Immature natural killer cell (primary cell): ENCODE data around the gene PLA2R1. TPM values are rescaled to one million over a fixed set of nuclear protein-coding genes. Genes with fewer than 3 reads are reported as not detected.

ENCODE experiments used
- DNase-seq, 3 donors: peaks; one replicate each; pipeline ENCODE4 v3.0.0; 2022; ENCODE audit warnings: mixed read lengths in 1 of 3
- H3K27ac Mint-ChIP-seq, 6 donors: one replicate each; pipeline ENCODE4 v1.8.0; 2020; ENCODE audit warnings: mixed read lengths in 6 of 6, mild to moderate bottlenecking in 5 of 6, inconsistent platforms in 4 of 6, moderate library complexity in 3 of 6
- H3K27me3 Mint-ChIP-seq, 3 donors: one replicate each; pipeline ENCODE4 v1.8.0; 2020 to 2021; ENCODE audit warnings: low read depth in 3 of 3, mild to moderate bottlenecking in 3 of 3, mixed read lengths in 3 of 3, moderate library complexity in 3 of 3, inconsistent platforms in 1 of 3
- H3K36me3 Mint-ChIP-seq, 3 donors: one replicate each; pipeline ENCODE4 v1.8.0; 2020; ENCODE audit warnings: mixed read lengths in 3 of 3, inconsistent platforms in 2 of 3, mild to moderate bottlenecking in 2 of 3
- H3K4me1 Mint-ChIP-seq, 2 donors: one replicate each; pipeline ENCODE4 v1.8.0; 2020; ENCODE audit warnings: inconsistent platforms in 2 of 2, mild to moderate bottlenecking in 2 of 2, mixed read lengths in 2 of 2, moderate library complexity in 1 of 2
- H3K4me3 Mint-ChIP-seq, 5 donors: one replicate each; pipeline ENCODE4 v1.8.0; 2020; ENCODE audit warnings: mild to moderate bottlenecking in 5 of 5, mixed read lengths in 5 of 5, inconsistent platforms in 3 of 5, moderate library complexity in 3 of 5
- H3K9me3 Mint-ChIP-seq, 6 donors: one replicate each; pipeline ENCODE4 v1.8.0; 2020; ENCODE audit warnings: mild to moderate bottlenecking in 6 of 6, mixed read lengths in 6 of 6, inconsistent platforms in 4 of 6, moderate library complexity in 3 of 6
- polyA plus RNA-seq, 3 donors: library from polyadenylated mRNA; unstranded; fragments of 300-500 nt; fragmentation: Illumina TruSeq; gene quantifications; one replicate each; pipeline ENCODE4 v1.2.3, GENCODE V29; 2021

Gene PLA2R1
- polyA plus RNA-seq, 3 donors from 2014 or later: not detected

- no peak overlapping the region for H3K27ac Mint-ChIP-seq
Measured at GRCh38 chr2:160077912-160078810, 15.7 kb upstream of the PLA2R1 start.

GRCh38 chr2:160076914-160077313 lies 14.5 kb upstream of the PLA2R1 start:
- Mint-ChIP-seq H3K4me1 (no peaks in the 10 kb centered on the region), H3K27me3 (peaks cover 0 to 7% (median 2%) of the 10 kb centered on the region in 3 donors), H3K4me3 (no peak overlapping the region), H3K36me3 (no peaks in the 10 kb centered on the region), H3K27ac (no peak overlapping the region), H3K9me3 (peaks cover 0 to 4% (median under 1%) of the 10 kb centered on the region in 6 donors)
- DNase-seq: no peak

More at GRCh38 chr2:160077912-160078810, 15.7 kb upstream of the PLA2R1 start:
- peaks cover 0 to 7% (median 2%) of the 10 kb centered on the region in 3 donors for H3K27me3 Mint-ChIP-seq
- H3K4me3 Mint-ChIP-seq: no peak overlapping the region
- H3K9me3 Mint-ChIP-seq: peaks cover 0 to 11% (median 1%) of the 10 kb centered on the region in 6 donors
- no peaks in the 10 kb centered on the region for H3K4me1 Mint-ChIP-seq
- no peaks in the 10 kb centered on the region for H3K36me3 Mint-ChIP-seq
- no peak for DNase-seq

DNA sequence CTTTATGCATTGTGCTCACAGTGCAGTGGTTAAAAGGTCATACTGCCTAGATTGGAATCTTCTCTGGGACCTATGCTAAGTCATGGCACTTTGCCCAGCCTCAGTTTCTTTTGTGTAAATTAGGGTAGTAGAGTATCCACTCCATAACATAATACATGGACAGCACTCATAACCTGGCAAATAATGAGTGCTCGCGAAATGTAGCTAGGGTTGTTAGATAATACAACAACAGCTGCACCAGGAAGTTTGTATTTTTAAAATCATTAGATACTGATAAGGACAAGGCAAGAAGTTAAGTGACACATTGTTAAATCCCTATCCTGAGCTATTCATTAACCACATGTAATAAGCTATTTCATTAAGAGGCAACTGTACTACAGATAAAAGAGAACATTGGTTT lies 13.8 kb upstream of the PLA2R1 start:
- H3K9me3 Mint-ChIP-seq: peaks cover 0 to 4% (median 0%) of the 10 kb centered on the region in 6 donors
- no peaks in the 10 kb centered on the region for H3K36me3 Mint-ChIP-seq
- H3K4me3 Mint-ChIP-seq: no peak overlapping the region
- H3K4me1 Mint-ChIP-seq: no peaks in the 10 kb centered on the region
- H3K27ac Mint-ChIP-seq: no peak overlapping the region
- H3K27me3 Mint-ChIP-seq: peaks cover 0 to 7% (median 2%) of the 10 kb centered on the region in 3 donors
- DNase-seq: no peak

DNA sequence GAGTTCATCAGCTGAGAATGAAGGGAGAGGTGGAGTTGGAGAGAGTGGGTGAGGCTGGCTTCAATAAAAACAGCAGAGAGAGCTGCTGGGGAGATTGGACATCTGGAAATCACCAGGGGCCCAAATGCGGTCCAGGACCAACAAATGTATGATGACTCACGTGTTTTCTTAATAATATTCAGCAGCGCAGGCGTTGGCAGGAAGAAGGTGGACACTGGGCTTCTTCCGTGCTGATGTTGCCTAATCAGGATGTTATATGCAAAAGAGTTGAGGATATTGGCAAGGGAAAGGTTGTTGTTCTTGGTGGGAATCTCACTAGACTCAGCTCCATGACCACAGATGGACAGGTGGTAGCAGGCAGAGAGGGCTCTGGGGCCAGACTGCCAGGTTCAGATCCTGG lies 12.8 kb upstream of the PLA2R1 start:
- Mint-ChIP-seq H3K36me3 (no peaks in the 10 kb centered on the region), H3K9me3 (no peaks in the 10 kb centered on the region), H3K27ac (no peak overlapping the region), H3K27me3 (peaks cover 0 to 9% (median 0%) of the 10 kb centered on the region in 3 donors), H3K4me3 (no peak overlapping the region), H3K4me1 (no peaks in the 10 kb centered on the region)
- no peak for DNase-seq

DNA sequence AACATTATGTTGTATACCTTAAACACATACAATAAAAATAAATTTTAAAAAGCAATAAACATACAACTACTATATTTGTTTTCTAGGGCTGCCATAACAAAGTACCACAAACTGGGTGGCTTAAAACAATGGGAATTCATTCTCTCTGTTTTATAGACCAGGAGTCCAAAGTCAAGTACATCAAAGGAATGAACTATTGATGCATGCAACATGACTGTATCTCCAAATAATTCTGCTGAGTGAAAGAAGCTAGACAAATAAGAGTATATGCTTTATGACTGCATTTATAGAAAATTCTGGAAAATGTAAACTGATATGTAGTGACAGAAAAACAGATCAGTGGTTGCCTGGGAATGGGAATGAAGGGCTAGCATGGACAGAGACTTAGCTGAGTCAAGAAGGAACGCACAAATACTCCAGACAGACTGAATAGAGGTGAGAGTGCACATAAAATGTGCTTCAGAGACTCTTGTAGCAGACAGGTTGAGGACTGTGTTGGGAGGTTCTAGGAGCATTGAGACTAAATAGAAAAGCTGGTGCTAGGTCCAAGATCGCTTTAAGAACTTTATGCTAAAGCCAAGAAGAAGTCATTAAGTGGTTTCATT lies 11.0 kb upstream of the PLA2R1 start:
- no peak overlapping the region for H3K27ac Mint-ChIP-seq

GRCh38 chr2:160068906-160069305 lies 6.5 kb upstream of the PLA2R1 start:
- H3K4me1 Mint-ChIP-seq: no peaks in the 10 kb centered on the region
- no peak overlapping the region for H3K27ac Mint-ChIP-seq
- peaks cover 1 to 10% (median 1%) of the 10 kb centered on the region in 3 donors for H3K27me3 Mint-ChIP-seq
- H3K9me3 Mint-ChIP-seq: no peaks in the 10 kb centered on the region
- no peak for DNase-seq
- H3K36me3 Mint-ChIP-seq: no peaks in the 10 kb centered on the region
- H3K4me3 Mint-ChIP-seq: no peak overlapping the region

More for the DNA sequence above, 11.0 kb upstream of the PLA2R1 start:
- H3K4me3 Mint-ChIP-seq: no peak overlapping the region
- H3K4me1 Mint-ChIP-seq: no peaks in the 10 kb centered on the region
- H3K36me3 Mint-ChIP-seq: no peaks in the 10 kb centered on the region
- no peak for DNase-seq
- H3K27me3 Mint-ChIP-seq: peaks cover 0 to 2% (median 0%) of the 10 kb centered on the region in 3 donors
- no peaks in the 10 kb centered on the region for H3K9me3 Mint-ChIP-seq

- no peak for DNase-seq
- peaks cover 0 to 2% of the 10 kb centered on the region in 2 donors for H3K4me1 Mint-ChIP-seq
- no peaks in the 10 kb centered on the region for H3K36me3 Mint-ChIP-seq
- no peak overlapping the region for H3K4me3 Mint-ChIP-seq
- H3K27me3 Mint-ChIP-seq: peaks cover 7 to 22% (median 15%) of the 10 kb centered on the region in 3 donors
- no peak overlapping the region for H3K27ac Mint-ChIP-seq
- H3K9me3 Mint-ChIP-seq: peaks cover 0 to 1% (median 0%) of the 10 kb centered on the region in 6 donors
Measured at GRCh38 chr2:160064916-160065315, 2.5 kb upstream of the PLA2R1 start.

- H3K27ac Mint-ChIP-seq: no peak overlapping the region
- H3K4me1 Mint-ChIP-seq: peaks cover 0 to 2% of the 10 kb centered on the region in 2 donors
- H3K36me3 Mint-ChIP-seq: no peaks in the 10 kb centered on the region
- peaks cover 0 to 1% (median 0%) of the 10 kb centered on the region in 6 donors for H3K9me3 Mint-ChIP-seq
- H3K4me3 Mint-ChIP-seq: no peak overlapping the region
- no peak for DNase-seq
- peaks cover 10 to 27% (median 15%) of the 10 kb centered on the region in 3 donors for H3K27me3 Mint-ChIP-seq
Measured at GRCh38 chr2:160063879-160064612, 1.6 kb upstream of the PLA2R1 start.

DNA sequence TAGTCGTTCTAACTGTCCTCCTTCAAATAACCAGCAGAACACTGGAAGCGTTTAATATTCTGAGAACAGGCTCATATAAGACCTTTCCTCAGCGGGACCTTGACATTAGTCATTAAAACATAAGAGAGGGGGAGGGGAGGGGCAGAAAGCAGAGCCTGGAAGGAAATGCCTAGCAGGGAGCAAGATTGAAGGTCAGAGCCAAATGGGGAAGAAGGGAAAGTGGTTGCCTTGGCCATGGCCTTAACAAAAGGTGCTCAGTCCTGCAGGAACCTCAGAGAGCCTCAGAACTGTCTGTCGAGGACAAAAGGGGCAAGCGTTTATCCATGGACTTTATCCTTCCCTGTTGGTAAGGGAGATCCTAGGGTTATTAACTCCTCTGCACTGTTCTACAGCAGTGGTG lies 856 bp upstream of the PLA2R1 start:
- Mint-ChIP-seq H3K36me3 (no peaks in the 10 kb centered on the region), H3K4me3 (peak overlapping the region in 3 of 5 donors; percentile 26 to 60 (median 56)), H3K27ac (no peak overlapping the region), H3K27me3 (peaks cover 10 to 27% (median 17%) of the 10 kb centered on the region in 3 donors), H3K9me3 (peaks cover 0 to 1% (median 0%) of the 10 kb centered on the region in 6 donors), H3K4me1 (peaks cover 0 to 2% of the 10 kb centered on the region in 2 donors)
- no peak for DNase-seq

DNA sequence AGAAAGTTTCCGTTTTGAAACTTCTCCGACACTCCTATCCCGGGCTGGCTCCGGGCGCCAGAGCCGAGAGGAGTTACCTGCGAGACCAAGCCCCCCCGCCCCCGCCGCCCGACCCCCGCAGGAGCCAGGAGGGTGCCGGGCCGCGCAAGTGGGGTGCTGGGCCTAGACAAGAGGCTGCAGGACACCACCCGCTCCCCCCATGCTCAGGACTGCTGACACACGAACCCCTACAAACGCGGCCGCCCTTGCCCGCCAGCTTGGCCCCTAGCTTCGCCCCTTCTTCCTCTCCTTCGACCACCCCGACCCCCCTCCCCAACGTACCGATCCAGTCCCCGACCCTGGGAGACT lies 497 bp downstream of the PLA2R1 start:
- H3K27ac Mint-ChIP-seq: no peak overlapping the region
- H3K4me3 Mint-ChIP-seq: no peak overlapping the region
- H3K4me1 Mint-ChIP-seq: peaks cover 0 to 2% of the 10 kb centered on the region in 2 donors
- DNase-seq: no peak
- peaks cover 0 to 1% (median 0%) of the 10 kb centered on the region in 6 donors for H3K9me3 Mint-ChIP-seq
- no peaks in the 10 kb centered on the region for H3K36me3 Mint-ChIP-seq
- H3K27me3 Mint-ChIP-seq: peaks cover 10 to 27% (median 20%) of the 10 kb centered on the region in 3 donors

DNA sequence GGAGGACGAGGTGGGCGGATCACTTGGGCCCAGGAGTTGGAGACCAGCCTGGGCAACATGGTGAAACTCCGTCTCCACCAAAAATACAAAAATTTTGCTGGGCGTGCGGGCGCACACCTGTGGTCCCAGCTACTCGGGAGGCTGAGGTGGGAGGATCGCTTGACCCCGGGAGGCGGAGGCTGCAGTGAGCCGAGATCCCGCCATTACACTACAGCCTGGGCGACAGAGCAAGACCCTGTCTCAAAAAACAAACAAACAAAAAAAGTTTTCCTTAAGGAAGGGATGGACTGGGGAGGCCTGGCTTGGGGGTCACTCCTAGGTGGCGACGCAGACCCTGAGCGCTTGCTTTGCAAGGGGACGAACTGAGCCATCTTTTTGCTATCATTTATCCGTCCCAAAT lies 882 bp downstream of the PLA2R1 start:
- Mint-ChIP-seq H3K4me3 (peak overlapping the region in 1 of 5 donors; percentile 22), H3K27ac (no peak overlapping the region), H3K9me3 (peaks cover 0 to 1% (median 0%) of the 10 kb centered on the region in 6 donors), H3K27me3 (peaks cover 10 to 27% (median 22%) of the 10 kb centered on the region in 3 donors), H3K36me3 (no peaks in the 10 kb centered on the region), H3K4me1 (peaks cover 0 to 2% of the 10 kb centered on the region in 2 donors)
- no peak for DNase-seq

DNA sequence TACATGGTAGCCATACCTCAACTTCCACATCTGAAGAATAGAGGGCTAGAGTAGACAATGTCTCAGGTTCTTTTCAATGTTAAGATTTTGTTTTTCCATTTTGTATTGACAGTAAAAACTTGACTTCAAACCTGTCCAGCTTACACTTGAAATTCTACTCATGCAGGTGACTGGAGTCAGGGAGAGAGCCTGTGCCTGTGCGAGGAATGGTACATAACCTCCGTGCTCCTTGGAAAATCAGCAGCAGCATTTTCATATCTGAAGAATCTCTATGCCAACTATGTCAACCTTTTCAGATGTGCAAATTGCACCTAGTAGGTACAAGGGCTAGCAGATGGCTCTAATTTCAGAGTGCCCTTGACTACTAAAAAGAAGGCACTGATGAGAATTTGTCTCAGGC lies 2.1 kb downstream of the PLA2R1 start:
- H3K36me3 Mint-ChIP-seq: no peaks in the 10 kb centered on the region
- H3K9me3 Mint-ChIP-seq: peaks cover 0 to 1% (median 0%) of the 10 kb centered on the region in 6 donors
- H3K27ac Mint-ChIP-seq: no peak overlapping the region
- no peak for DNase-seq
- H3K27me3 Mint-ChIP-seq: peaks cover 10 to 27% (median 24%) of the 10 kb centered on the region in 3 donors
- H3K4me3 Mint-ChIP-seq: no peak overlapping the region
- peaks cover 0 to 2% of the 10 kb centered on the region in 2 donors for H3K4me1 Mint-ChIP-seq

GRCh38 chr2:160057356-160057755 lies 5.1 kb downstream of the PLA2R1 start:
- DNase-seq: no peak
- Mint-ChIP-seq H3K4me1 (no peaks in the 10 kb centered on the region), H3K27ac (no peak overlapping the region), H3K9me3 (no peaks in the 10 kb centered on the region), H3K4me3 (no peak overlapping the region), H3K36me3 (no peaks in the 10 kb centered on the region), H3K27me3 (peaks cover 8 to 17% (median 12%) of the 10 kb centered on the region in 3 donors)
